LNCAP (cell line): ENCODE measurements around the gene DENND2D.

ENCODE experiments used
- CTCF ChIP-seq: fragments of 450-650 bp; IDR thresholded peaks from 2 replicates; pipeline ENCODE4 v1.5.1; 2017; ENCODE audit warnings: mild to moderate bottlenecking

Gene DENND2D

GRCh38 chr1:111236379-111236778 lies 35.9 kb upstream of the DENND2D start:
- TF ChIP-seq CTCF: no peak

DNA sequence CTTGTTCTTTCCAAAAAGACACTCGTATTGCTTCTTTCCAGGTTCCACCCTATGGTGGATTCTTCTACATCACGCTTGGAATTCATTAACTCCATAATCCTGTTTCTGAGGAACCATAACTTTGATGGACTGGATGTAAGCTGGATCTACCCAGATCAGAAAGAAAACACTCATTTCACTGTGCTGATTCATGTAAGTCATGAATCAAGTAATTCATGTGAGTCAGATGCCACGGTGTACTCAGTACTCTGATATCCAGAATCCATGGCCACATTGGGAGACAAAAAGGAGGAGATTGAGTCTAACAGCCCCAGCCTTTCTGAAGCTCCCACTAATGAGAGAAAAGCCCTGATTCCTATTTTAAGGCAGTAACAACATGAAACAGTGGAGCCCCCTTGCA lies 34.4 kb upstream of the DENND2D start:
- no peak for TF ChIP-seq CTCF

GRCh38 chr1:111234258-111234657 lies 33.8 kb upstream of the DENND2D start:
- no peak for TF ChIP-seq CTCF

GRCh38 chr1:111232134-111232533 lies 31.7 kb upstream of the DENND2D start:
- TF ChIP-seq CTCF: no peak

DNA sequence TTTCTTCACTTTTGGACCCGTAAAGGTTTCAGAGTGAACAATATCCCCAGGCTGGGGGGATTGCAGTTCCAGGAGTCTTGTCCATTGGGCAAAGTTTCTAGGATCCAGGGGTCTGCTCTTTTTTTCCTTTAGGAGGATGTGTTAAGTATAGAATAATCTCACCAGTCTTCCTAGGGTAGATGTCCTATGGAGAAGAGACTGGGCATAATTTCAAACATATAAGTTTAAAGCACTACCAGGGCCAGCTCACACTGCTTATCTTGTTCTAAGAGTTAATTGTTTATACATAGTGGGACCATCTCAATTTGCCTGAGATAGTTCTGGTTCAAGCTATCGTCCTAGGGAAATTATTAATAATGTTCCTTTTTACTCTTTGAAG lies 28.3 kb upstream of the DENND2D start:
- TF ChIP-seq CTCF: no peak

- no peak for TF ChIP-seq CTCF
These were observed 27.7 kb upstream of the DENND2D start for GRCh38 chr1:111227851-111228747.

GRCh38 chr1:111227434-111227833 lies 27.0 kb upstream of the DENND2D start, which contains the start of gene CHI3L2:
Gene CHI3L2 (plus strand): TSS chr1:111227713. CDS start chr1:111227730, 17 bp downstream.
- TF ChIP-seq CTCF: no peak
